ENCODE measurements around the gene PLPP3. TPM values are rescaled to one million over a fixed set of nuclear protein-coding genes. Genes with fewer than 3 reads are reported as not detected.

Gene PLPP3
- total and polyA plus RNA-seq, 2 of the 8 experiments (the other 6 are each of a cell fraction or from before 2014, with no cell fraction given), result 33.2 to 42.0 TPM

GRCh38 chr1:56522680-56523079, 56.7 kb downstream of the PLPP3 start:
- no peak overlapping the region for H3K4ac ChIP-seq (replicated peaks; ENCODE audit: insufficient read length, low read depth, low read length)
- H3K56ac ChIP-seq (replicated peaks; ENCODE audit: insufficient read length, low read depth, low read length), result no peak overlapping the region
- WGBS, 2 experiments (ENCODE audit: extremely low coverage in 1 of 2, insufficient coverage in 1 of 2, insufficient read length in 1 of 2, insufficient replicate concordance in 2 of 2, low coverage in 1 of 2, low lambda C conversion rate in 2 of 2, missing lambda C conversion rate in 1 of 2), result 89% methylated on average over 5 of the region's 5 CpGs; no CpG with 5 or more reads in 1 of the 2 experiments
- no peaks in the 10 kb centered on the region for H3K27me3 ChIP-seq (replicated peaks in 1 of 4; ENCODE audit: control insufficient read depth in 3 of 4, extremely low read depth in 1 of 4, insufficient read depth in 3 of 4, low read length in 3 of 4)
- ChIA-PET CTCF (ENCODE audit: partially characterized antibody) (interaction anchor here (0.6 to 1.3 kb wide), 3 partner anchors 10 to 1849 kb away, joined by 3 read pairs; no protein-coding TSS in a partner anchor), POLR2A (ENCODE audit: partially characterized antibody) (no interaction called here)
- no peak overlapping the region for H3K23ac ChIP-seq (ENCODE audit: insufficient read length)
- H3K23me2 ChIP-seq (ENCODE audit: low read depth, low read length), result no peaks in the 10 kb centered on the region
- no peaks in the 10 kb centered on the region for H4K20me1 ChIP-seq (replicated peaks in 1 of 2; ENCODE audit: control insufficient read depth in 1 of 2, insufficient read depth in 2 of 2, low read length in 2 of 2)
- H3K9me3 ChIP-seq (ENCODE audit: insufficient read depth in 2 of 2, low read depth in 1 of 2, low read length in 1 of 2), result no peaks in the 10 kb centered on the region
- no peak overlapping the region for H3K14ac ChIP-seq (ENCODE audit: insufficient read length)
- no peak overlapping the region for H2AK5ac ChIP-seq (ENCODE audit: low read depth, low read length)
- H3K4me1 ChIP-seq (replicated peaks in 1 of 4; ENCODE audit: control insufficient read depth in 3 of 4, insufficient read depth in 4 of 4, low read length in 3 of 4), result peaks cover 0 to 13% (median 10%) of the 10 kb centered on the region in 4 experiments; a peak in 5 of 7 replicates
- no peak overlapping the region for H2BK12ac ChIP-seq (ENCODE audit: low read depth, low read length)
- H3K79me2 ChIP-seq (ENCODE audit: control insufficient read depth in 1 of 2, insufficient read depth in 2 of 2, low read length in 2 of 2), result peaks cover 6 to 78% of the 10 kb centered on the region in 2 experiments
- H2BK120ac ChIP-seq (replicated peaks; ENCODE audit: low read depth, low read length), result no peak overlapping the region
- no peak overlapping the region for H3K27ac ChIP-seq (ENCODE audit: low read depth, low read length)
- no peak overlapping the region for H2BK20ac ChIP-seq (ENCODE audit: low read length)
- no peak overlapping the region for H2AFZ ChIP-seq (ENCODE audit: low read length)
- no peak overlapping the region for H3K9ac ChIP-seq (replicated peaks in 1 of 4; ENCODE audit: extremely low read depth in 1 of 4, low read depth in 3 of 4, low read length in 3 of 4)
- DNase-seq (ENCODE audit: low read depth in 1 of 2, low spot score in 2 of 2) (no peak), FAIRE-seq (no peak)
- H3K79me1 ChIP-seq (ENCODE audit: low read depth, low read length), result peaks cover 13% of the 10 kb centered on the region
- no peak overlapping the region for H3K18ac ChIP-seq (ENCODE audit: extremely low read depth, low read length)
- H2BK5ac ChIP-seq (ENCODE audit: low read depth, low read length), result no peak overlapping the region
- H3K36me3 ChIP-seq (ENCODE audit: control insufficient read depth in 2 of 4, insufficient read depth in 4 of 4, low read length in 3 of 4), result peaks cover 11 to 83% (median 30%) of the 10 kb centered on the region in 4 experiments; a peak in 7 of 8 replicates
- no peak overlapping the region for H4K5ac ChIP-seq (ENCODE audit: insufficient read length, low read depth, low read length)
- H4K8ac ChIP-seq (ENCODE audit: extremely low read depth, insufficient read depth, low read length), result no peak overlapping the region; the same call in 1 of the 2 replicates
- no peak overlapping the region for H2BK15ac ChIP-seq (ENCODE audit: low read length)
- H4K91ac ChIP-seq (replicated peaks; ENCODE audit: insufficient read length, low read length), result no peak overlapping the region
- H3K4me3 ChIP-seq (ENCODE audit: extremely low read depth in 1 of 4, insufficient read depth in 2 of 4, low read depth in 3 of 4, low read length in 4 of 4), result no peak overlapping the region
- H3K4me2 ChIP-seq (ENCODE audit: insufficient read depth in 1 of 2, low read depth in 2 of 2, low read length in 2 of 2), result no peak overlapping the region
- TF ChIP-seq BCL11A (IDR thresholded peaks at IDR 0.05; ENCODE audit: low read depth in 2 of 2, low read length in 2 of 2) (no peak), EP300 (IDR thresholded peaks at IDR 0.05; ENCODE audit: borderline replicate concordance in 1 of 2, low read depth in 2 of 2, low read length in 2 of 2) (no peak), CBX8 (IDR thresholded peaks at IDR 0.05; ENCODE audit: borderline replicate concordance, low read depth, low read length) (no peak), RNF2 (IDR thresholded peaks at IDR 0.05; ENCODE audit: borderline replicate concordance, low read depth, low read length, missing control alignments, poor library complexity, severe bottlenecking) (no peak), EZH2 (IDR thresholded peaks at IDR 0.05; ENCODE audit: low read depth, low read length, severe bottlenecking) (no peak), HDAC2 (IDR thresholded peaks at IDR 0.05; ENCODE audit: borderline replicate concordance in 1 of 2, low read depth in 2 of 2, low read length in 2 of 2) (no peak), SRF (IDR thresholded peaks at IDR 0.05; ENCODE audit: low read depth, low read length) (no peak), TBP (IDR thresholded peaks at IDR 0.05; ENCODE audit: low read depth, low read length) (no peak), USF2 (IDR thresholded peaks at IDR 0.05; ENCODE audit: low read length) (no peak), CHD1 (IDR thresholded peaks at IDR 0.05; ENCODE audit: low read depth, low read length) (no peak)
- TF ChIP-seq, protein P1, sequence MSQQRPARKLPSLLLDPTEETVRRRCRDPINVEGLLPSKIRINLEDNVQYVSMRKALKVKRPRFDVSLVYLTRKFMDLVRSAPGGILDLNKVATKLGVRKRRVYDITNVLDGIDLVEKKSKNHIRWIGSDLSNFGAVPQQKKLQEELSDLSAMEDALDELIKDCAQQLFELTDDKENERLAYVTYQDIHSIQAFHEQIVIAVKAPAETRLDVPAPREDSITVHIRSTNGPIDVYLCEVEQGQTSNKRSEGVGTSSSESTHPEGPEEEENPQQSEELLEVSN (IDR thresholded peaks at IDR 0.05), result no peak

Data from H1 (cell line).